GM12872 (cell line): ENCODE measurements around the gene NFAT5.

Experiments
- TF ChIP-seq, protein P1 (sequence below): IDR thresholded peaks from 3 replicates; pipeline ENCODE4 v1.5.1; 2011; ENCODE audit warnings: low read depth, mild to moderate bottlenecking, low read length, moderate library complexity; ENCODE audit not compliant: insufficient read depth

Gene NFAT5

DNA sequence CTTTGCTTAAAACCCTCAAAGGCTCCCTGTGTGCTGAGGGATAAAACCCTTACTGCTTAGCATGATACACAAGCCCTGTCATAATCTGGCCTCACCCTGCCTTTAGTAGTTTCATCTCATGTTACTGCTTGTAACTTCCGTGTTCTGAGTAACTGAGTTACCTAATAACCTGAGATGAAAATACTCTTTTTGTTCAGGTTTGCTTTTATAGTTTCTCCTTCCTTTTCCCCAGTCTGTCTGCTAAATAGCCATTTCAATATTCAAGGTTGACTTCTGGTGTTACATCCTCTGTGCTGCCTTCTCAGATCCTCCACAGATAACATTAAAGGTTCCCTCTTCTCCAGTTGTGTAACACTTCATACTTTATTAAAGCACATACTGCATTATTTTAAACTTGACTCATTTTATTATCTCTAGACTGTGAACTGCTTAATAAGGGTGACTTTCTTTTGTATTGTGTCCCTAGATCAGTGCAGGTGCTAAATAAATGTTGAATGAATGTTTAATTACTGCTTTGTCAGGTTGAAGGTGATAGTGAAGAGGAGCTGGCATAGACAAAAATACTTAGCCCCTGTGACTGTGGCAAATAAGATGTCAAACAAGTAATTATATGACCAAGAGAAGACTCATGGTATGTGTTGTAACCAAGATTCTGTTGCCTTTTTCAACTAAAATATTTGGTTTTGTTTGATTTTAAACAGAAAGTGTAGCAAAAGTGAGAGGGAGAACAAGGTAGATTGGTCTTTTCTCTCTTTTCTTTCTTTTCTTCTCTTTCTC lies 47.8 kb downstream of the NFAT5 start:
- TF ChIP-seq, protein P1, sequence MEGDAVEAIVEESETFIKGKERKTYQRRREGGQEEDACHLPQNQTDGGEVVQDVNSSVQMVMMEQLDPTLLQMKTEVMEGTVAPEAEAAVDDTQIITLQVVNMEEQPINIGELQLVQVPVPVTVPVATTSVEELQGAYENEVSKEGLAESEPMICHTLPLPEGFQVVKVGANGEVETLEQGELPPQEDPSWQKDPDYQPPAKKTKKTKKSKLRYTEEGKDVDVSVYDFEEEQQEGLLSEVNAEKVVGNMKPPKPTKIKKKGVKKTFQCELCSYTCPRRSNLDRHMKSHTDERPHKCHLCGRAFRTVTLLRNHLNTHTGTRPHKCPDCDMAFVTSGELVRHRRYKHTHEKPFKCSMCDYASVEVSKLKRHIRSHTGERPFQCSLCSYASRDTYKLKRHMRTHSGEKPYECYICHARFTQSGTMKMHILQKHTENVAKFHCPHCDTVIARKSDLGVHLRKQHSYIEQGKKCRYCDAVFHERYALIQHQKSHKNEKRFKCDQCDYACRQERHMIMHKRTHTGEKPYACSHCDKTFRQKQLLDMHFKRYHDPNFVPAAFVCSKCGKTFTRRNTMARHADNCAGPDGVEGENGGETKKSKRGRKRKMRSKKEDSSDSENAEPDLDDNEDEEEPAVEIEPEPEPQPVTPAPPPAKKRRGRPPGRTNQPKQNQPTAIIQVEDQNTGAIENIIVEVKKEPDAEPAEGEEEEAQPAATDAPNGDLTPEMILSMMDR, result no peak

DNA sequence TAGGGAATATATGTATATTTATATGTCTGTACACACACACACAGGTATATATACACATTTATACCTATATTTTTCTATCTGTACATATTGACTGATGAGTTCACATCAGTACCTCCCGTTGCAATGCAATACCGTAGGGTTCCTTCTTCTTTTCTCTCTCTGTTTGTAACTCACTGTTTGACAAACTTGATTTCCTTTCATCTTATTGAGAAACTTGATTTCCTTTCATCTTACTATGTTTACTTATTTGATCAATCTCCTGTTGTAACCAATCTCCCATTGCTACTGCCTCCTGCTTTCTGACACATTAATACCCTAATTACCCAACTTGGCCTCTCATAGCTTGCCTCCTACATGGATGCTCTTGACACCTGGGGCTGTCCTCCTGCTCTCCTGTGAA lies 49.8 kb downstream of the NFAT5 start:
- TF ChIP-seq, protein P1, result no peak

DNA sequence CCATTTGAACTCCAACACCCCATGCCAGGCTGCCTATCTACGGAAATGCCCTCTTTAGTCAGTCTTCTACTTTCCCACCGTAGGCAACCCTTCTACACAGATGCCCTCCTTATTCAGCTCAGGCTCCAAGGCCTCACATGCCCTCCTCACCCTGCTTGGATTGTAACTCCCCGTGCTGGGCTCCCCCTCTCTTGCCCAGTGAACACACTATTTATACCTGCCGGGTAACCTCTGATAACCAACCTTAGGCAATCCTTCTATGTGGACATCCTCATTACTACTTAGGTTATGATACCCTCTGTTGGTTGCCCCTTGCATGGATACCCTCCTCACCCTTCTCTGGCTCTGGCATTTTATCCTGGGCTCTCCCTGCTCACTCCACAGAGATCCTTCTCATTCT lies 50.3 kb downstream of the NFAT5 start:
- TF ChIP-seq, protein P1, result no peak

DNA sequence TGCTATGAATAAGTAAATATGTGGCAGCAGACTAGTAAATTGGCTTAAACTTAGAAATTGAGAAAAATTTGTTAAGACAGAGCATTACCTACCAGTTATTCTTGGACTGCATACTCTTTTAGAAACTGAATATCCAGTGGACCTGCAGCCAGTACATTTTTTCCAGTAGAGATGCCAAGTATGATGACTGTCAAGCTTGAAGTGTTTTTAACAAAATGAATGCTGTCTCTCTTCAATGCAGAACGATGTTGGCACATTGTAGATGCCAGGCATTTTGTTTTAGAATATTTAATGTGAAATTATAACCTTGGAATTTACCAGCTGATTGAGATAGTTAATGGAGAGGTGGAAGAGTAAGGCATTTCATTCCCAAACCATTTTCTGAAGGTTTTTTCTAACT lies 52.5 kb downstream of the NFAT5 start:
- TF ChIP-seq, protein P1, result no peak

DNA sequence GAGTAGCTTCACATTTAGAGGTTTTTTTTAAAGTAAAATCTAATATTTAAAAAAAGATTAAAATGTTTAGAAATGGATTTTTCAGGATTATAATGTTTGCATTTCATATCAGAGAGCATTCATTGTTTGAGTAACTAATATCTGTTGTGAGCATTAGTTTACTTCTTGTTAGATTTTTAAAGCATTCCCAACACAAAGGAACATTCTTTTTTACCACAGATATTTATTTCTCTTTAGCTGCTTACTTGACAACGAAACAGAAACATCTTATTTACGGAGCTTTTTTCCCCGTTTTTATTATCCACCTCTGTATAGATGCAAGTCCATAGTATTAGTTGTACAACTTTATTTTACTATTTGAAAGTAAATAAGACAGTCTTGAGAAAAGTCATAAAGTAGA lies 53.0 kb downstream of the NFAT5 start:
- TF ChIP-seq, protein P1, result no peak

DNA sequence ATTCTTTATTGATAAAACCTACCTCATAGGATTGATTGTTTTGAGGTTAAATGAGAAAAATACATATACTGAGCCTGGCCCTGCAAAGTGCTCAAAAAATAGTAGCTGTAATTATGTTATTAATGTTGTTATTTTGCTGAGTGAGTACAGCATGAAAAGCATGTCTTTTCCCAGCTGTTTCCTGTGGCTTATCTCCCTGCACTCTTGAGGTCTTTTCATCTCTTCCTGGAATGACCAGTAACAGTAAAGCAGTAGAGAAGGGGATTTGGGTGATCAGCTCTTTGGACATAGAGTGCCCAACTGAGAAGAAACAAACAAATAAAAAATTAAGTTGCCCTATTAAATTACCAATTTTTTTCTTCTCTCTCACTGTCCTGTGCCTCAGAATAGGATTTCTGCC lies 53.7 kb downstream of the NFAT5 start:
- TF ChIP-seq, protein P1, result no peak

DNA sequence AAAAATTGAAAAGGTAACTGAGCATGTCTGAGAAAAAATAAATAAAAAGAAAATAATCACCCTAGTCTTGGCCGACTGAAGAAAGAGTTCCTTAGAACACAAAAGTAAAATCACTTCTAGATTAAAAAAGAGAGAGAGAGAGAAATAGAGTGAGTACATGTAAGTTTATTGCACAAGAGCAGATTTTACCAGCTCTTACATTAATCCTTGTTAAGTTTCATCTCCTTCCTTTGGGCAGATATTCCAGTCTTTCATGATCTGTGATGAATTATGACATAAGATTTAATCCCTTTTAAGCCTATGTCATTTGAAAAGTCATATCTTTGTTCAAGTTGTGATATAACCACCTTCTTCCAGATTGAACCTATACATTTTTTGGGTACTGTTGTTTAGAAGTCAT lies 54.8 kb downstream of the NFAT5 start:
- TF ChIP-seq, protein P1, result no peak
